ENCODE results near the gene GPATCH3. TPM values are rescaled to one million over a fixed set of nuclear protein-coding genes. Genes with fewer than 3 reads are reported as not detected.

Gene GPATCH3
- total RNA-seq, 1 donor from 2014 or later = 23.5 TPM

GRCh38 chr1:26945728-26946127 is 45.5 kb upstream of the GPATCH3 start:
- H3K36me3 Mint-ChIP-seq = peaks cover 39% of the 10 kb centered on the region
- no peak overlapping the region for H3K4me3 Mint-ChIP-seq
- H3K4me1 Mint-ChIP-seq = peaks cover 7% of the 10 kb centered on the region
- H3K27ac Mint-ChIP-seq = peak overlapping the region; percentile 39
- no peak for TF ChIP-seq CTCF (IDR thresholded peaks at IDR 0.05; ENCODE audit: unreplicated experiment)
- H3K9me3 Mint-ChIP-seq = no peaks in the 10 kb centered on the region
- DNase-seq (ENCODE audit: low spot score in 2 of 2, unreplicated experiment in 2 of 2) = no peak
- H3K27me3 Mint-ChIP-seq (ENCODE audit: low read depth) = no peaks in the 10 kb centered on the region

GRCh38 chr1:26945138-26945537 is 44.9 kb upstream of the GPATCH3 start:
- no peaks in the 10 kb centered on the region for H3K9me3 Mint-ChIP-seq
- no peak for DNase-seq (ENCODE audit: low spot score in 2 of 2, unreplicated experiment in 2 of 2)
- peaks cover 39% of the 10 kb centered on the region for H3K36me3 Mint-ChIP-seq
- no peak overlapping the region for H3K4me3 Mint-ChIP-seq
- peak overlapping the region; percentile 43 for H3K27ac Mint-ChIP-seq
- peaks cover 7% of the 10 kb centered on the region for H3K4me1 Mint-ChIP-seq
- TF ChIP-seq CTCF (IDR thresholded peaks at IDR 0.05; ENCODE audit: unreplicated experiment) = no peak
- no peaks in the 10 kb centered on the region for H3K27me3 Mint-ChIP-seq (ENCODE audit: low read depth)

DNA sequence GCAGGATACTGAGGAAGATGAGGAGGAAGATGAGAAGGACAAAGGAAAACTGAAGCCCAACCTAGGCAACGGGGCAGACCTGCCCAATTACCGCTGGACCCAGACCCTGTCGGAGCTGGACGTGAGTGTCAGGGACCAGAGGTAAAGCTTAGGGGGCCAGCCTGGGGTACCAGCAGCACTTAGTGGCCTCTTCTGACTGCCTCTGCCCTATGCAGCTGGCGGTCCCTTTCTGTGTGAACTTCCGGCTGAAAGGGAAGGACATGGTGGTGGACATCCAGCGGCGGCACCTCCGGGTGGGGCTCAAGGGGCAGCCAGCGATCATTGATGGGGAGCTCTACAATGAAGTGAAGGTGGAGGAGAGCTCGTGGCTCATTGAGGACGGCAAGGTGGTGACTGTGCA is 42.4 kb upstream of the GPATCH3 start:
- no peaks in the 10 kb centered on the region for H3K9me3 Mint-ChIP-seq
- H3K36me3 Mint-ChIP-seq = peaks cover 34% of the 10 kb centered on the region
- no peak for DNase-seq (ENCODE audit: low spot score in 2 of 2, unreplicated experiment in 2 of 2)
- no peaks in the 10 kb centered on the region for H3K27me3 Mint-ChIP-seq (ENCODE audit: low read depth)
- H3K4me3 Mint-ChIP-seq = no peak overlapping the region
- peaks cover 5% of the 10 kb centered on the region for H3K4me1 Mint-ChIP-seq
- no peak for TF ChIP-seq CTCF (IDR thresholded peaks at IDR 0.05; ENCODE audit: unreplicated experiment)
- no peak overlapping the region for H3K27ac Mint-ChIP-seq

DNA sequence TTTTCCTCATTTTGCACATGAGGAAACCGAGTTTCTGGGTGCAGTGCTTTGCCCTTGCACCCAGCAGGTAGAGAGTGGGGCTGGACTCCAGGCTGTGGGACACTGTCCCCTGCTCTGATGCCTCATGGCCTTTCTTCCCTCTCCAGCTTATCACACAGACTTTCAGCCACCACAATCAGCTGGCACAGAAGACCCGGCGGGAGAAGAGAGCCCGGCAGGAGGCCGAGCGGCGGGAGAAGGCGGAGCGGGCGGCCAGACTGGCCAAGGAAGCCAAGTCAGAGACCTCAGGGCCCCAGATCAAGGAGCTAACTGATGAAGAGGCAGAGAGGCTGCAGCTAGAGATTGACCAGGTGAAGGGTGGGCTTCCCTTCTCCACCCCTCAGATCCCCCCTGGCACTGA is 41.0 kb upstream of the GPATCH3 start:
- no peak for DNase-seq (ENCODE audit: low spot score in 2 of 2, unreplicated experiment in 2 of 2)
- no peak for TF ChIP-seq CTCF (IDR thresholded peaks at IDR 0.05; ENCODE audit: unreplicated experiment)
- H3K27me3 Mint-ChIP-seq (ENCODE audit: low read depth) = no peaks in the 10 kb centered on the region
- peaks cover 5% of the 10 kb centered on the region for H3K4me1 Mint-ChIP-seq
- H3K27ac Mint-ChIP-seq = no peak overlapping the region
- peaks cover 35% of the 10 kb centered on the region for H3K36me3 Mint-ChIP-seq
- H3K4me3 Mint-ChIP-seq = no peak overlapping the region
- H3K9me3 Mint-ChIP-seq = no peaks in the 10 kb centered on the region

DNA sequence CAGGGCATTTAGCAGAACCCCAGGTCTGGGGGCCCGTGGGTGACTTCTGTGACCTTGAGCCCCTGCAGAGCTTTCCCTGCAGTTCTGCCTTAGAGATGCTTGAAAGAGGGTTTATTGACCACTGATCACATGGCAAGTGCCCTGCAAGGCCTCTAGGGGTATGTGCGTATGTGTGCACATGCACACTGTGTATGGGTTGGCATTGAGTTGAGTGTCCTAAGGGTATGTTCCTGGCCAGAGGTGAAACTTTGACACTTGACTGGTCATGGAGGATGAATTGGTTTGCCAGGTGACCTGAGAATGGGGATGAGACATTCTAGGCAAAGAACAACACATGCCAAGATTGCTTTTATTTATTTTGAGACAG is 38.4 kb upstream of the GPATCH3 start:
- H3K4me3 Mint-ChIP-seq = no peak overlapping the region
- H3K36me3 Mint-ChIP-seq = peaks cover 30% of the 10 kb centered on the region
- no peak for DNase-seq (ENCODE audit: low spot score in 2 of 2, unreplicated experiment in 2 of 2)
- H3K27me3 Mint-ChIP-seq (ENCODE audit: low read depth) = no peaks in the 10 kb centered on the region
- H3K27ac Mint-ChIP-seq = no peak overlapping the region
- no peak for TF ChIP-seq CTCF (IDR thresholded peaks at IDR 0.05; ENCODE audit: unreplicated experiment)
- no peaks in the 10 kb centered on the region for H3K9me3 Mint-ChIP-seq
- no peaks in the 10 kb centered on the region for H3K4me1 Mint-ChIP-seq

DNA sequence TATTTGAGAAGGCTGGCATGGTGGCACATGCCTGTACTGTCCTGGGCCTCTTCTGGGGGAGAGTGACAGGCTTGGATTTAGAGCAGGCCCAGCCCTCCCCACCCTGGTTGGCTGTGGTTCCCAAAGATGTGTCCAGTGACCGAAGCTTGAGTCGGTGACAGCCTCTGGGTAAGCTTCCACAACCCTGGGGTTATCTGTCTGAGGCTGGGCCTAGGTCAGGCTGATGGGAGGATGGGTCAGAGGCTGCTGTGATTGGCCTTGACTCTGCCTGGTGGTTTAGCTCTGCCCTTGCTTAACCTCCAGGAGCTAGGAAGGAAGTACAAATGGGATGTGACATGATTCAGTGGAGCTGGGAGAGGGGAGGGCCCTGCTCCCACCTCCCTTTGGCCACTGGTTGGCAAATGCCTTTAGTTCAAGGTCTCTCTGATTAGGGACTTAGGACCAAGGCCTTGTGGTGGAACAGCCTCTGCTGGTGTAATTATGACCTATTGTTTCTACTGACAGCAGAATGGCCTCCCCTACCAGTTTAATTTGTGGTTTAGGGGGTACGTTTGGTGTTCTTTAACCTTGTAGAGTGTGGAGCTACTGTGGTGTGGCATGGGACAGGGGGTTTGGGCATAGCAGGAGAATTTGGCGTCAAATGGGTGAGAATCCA is 37.9 kb upstream of the GPATCH3 start:
- no peaks in the 10 kb centered on the region for H3K4me1 Mint-ChIP-seq
- H3K27ac Mint-ChIP-seq = no peak overlapping the region
- H3K4me3 Mint-ChIP-seq = no peak overlapping the region
- peaks cover 27% of the 10 kb centered on the region for H3K36me3 Mint-ChIP-seq
- H3K9me3 Mint-ChIP-seq = no peaks in the 10 kb centered on the region
- no peaks in the 10 kb centered on the region for H3K27me3 Mint-ChIP-seq (ENCODE audit: low read depth)
- DNase-seq (ENCODE audit: low spot score in 2 of 2, unreplicated experiment in 2 of 2) = no peak
- no peak for TF ChIP-seq CTCF (IDR thresholded peaks at IDR 0.05; ENCODE audit: unreplicated experiment)

Measured in mesothelial cell of epicardium (in vitro differentiated cells).